Neural cell (in vitro differentiated cells): ENCODE results near the gene MEN1. TPM values are rescaled to one million over a fixed set of nuclear protein-coding genes. Genes with fewer than 3 reads are reported as not detected.

ENCODE experiments used
- H2AFZ ChIP-seq: fragments of 200-600, 300-800 bp; sonication (generic), shearing (Covaris generic); 2 replicates; pipeline ENCODE4 v1.6.0; 2014; ENCODE audit warnings: low read depth, mild to moderate bottlenecking, antibody characterized with exemption, low read length, moderate library complexity
- H3F3A ChIP-seq: fragments of 200-600 bp; shearing (Covaris generic); 2 replicates; pipeline ENCODE4 v1.6.1; 2016; ENCODE audit warnings: mild to moderate bottlenecking, moderate library complexity, mixed read lengths, antibody characterized with exemption, low read length; ENCODE audit not compliant: insufficient read depth, poor library complexity, severe bottlenecking
- H3K27ac ChIP-seq: fragments of 200-600, 300-800 bp; sonication (generic), shearing (Covaris generic); 2 replicates; pipeline ENCODE4 v1.5.1; 2014; ENCODE audit warnings: mild to moderate bottlenecking, low read length, moderate library complexity
- H3K27me3 ChIP-seq: fragments of 300-800, 200-600 bp; sonication (generic), shearing (Covaris generic); 2 replicates; pipeline ENCODE4 v1.6.0; 2014; ENCODE audit warnings: mild to moderate bottlenecking, low read depth, low read length, moderate library complexity; ENCODE audit not compliant: insufficient read depth
- H3K36me3 ChIP-seq: fragments of 300-800, 200-600 bp; sonication (generic), shearing (Covaris generic); 2 replicates; pipeline ENCODE4 v1.5.1; 2014; ENCODE audit warnings: mild to moderate bottlenecking, antibody characterized with exemption, low read length, moderate library complexity; ENCODE audit not compliant: insufficient read depth
- H3K4me2 ChIP-seq: fragments of 300-800, 200-600 bp; sonication (generic), shearing (Covaris generic); 2 replicates; pipeline ENCODE4 v1.6.0; 2014; ENCODE audit warnings: mild to moderate bottlenecking, low read length
- H3K4me3 ChIP-seq: fragments of 300-800, 200-600 bp; sonication (generic), shearing (Covaris generic); 2 replicates; pipeline ENCODE4 v1.5.1; 2014; ENCODE audit warnings: mild to moderate bottlenecking, low read length, moderate library complexity
- H3K79me2 ChIP-seq: fragments of 200-600 bp; shearing (Covaris generic); replicated peaks from 2 replicates; pipeline ENCODE4 v1.6.0; 2014; ENCODE audit warnings: mild to moderate bottlenecking, low read length, moderate library complexity; ENCODE audit not compliant: insufficient read depth
- H3K9ac ChIP-seq: fragments of 300-800, 200-600 bp; sonication (generic), shearing (Covaris generic); 2 replicates; pipeline ENCODE4 v1.6.1; 2016; ENCODE audit warnings: mild to moderate bottlenecking, low read length, mixed read lengths
- H3K9me2 ChIP-seq: fragments of 200-600 bp; shearing (Covaris generic); 2 replicates; pipeline ENCODE4 v1.6.1; 2016; ENCODE audit warnings: mild to moderate bottlenecking, low read length, mixed read lengths; ENCODE audit not compliant: insufficient read depth
- H3K9me3 ChIP-seq: fragments of 200-600, 300-800 bp; sonication (generic), shearing (Covaris generic); 2 replicates; pipeline ENCODE4 v1.6.1; 2016; ENCODE audit warnings: mild to moderate bottlenecking, mixed run types, low read length, moderate library complexity, mixed read lengths
- H4K20me1 ChIP-seq: fragments of 200-600 bp; shearing (Covaris generic); 2 replicates; pipeline ENCODE4 v1.6.1; 2016; ENCODE audit warnings: mild to moderate bottlenecking, mixed run types; ENCODE audit not compliant: insufficient read depth
- CTCF ChIP-seq: fragments of 450-650 bp; IDR thresholded peaks from 2 replicates; pipeline ENCODE4 v1.5.1; 2014; ENCODE audit warnings: antibody characterized with exemption, mild to moderate bottlenecking, moderate library complexity; ENCODE audit not compliant: poor library complexity, severe bottlenecking
- EP300 ChIP-seq: fragments of 450-650 bp; conservative IDR thresholded peaks from 2 replicates; pipeline ENCODE4 v1.6.1; 2014; ENCODE audit warnings: antibody characterized with exemption, mild to moderate bottlenecking, moderate library complexity; ENCODE audit not compliant: poor library complexity, severe bottlenecking
- EZH2 ChIP-seq: fragments of 200-600, 300-800 bp; shearing (Covaris generic), sonication (generic); IDR thresholded peaks from 2 replicates; pipeline ENCODE4 v1.6.1; 2014; ENCODE audit warnings: antibody characterized with exemption, low read length, borderline replicate concordance, mild to moderate bottlenecking; ENCODE audit not compliant: insufficient read depth, poor library complexity, severe bottlenecking
- MXI1 ChIP-seq: fragments of 450-650 bp; conservative IDR thresholded peaks from 2 replicates; pipeline ENCODE4 v1.6.1; 2014; ENCODE audit warnings: antibody characterized with exemption, mild to moderate bottlenecking; ENCODE audit not compliant: poor library complexity, severe bottlenecking
- POLR2AphosphoS5 ChIP-seq: IDR thresholded peaks from 2 replicates; pipeline ENCODE4 v1.6.1; 2012
- RAD21 ChIP-seq: fragments of 450-650 bp; conservative IDR thresholded peaks from 2 replicates; pipeline ENCODE4 v1.6.1; 2014; ENCODE audit warnings: antibody characterized with exemption, mild to moderate bottlenecking, moderate library complexity
- REST ChIP-seq: IDR thresholded peaks from 2 replicates; pipeline ENCODE4 v1.6.1; 2012; ENCODE audit warnings: borderline replicate concordance
- SMC3 ChIP-seq: fragments of 450-650 bp; conservative IDR thresholded peaks from 2 replicates; pipeline ENCODE4 v1.6.1; 2014; ENCODE audit warnings: antibody characterized with exemption, mild to moderate bottlenecking, moderate library complexity; ENCODE audit not compliant: poor library complexity
- TAF1 ChIP-seq: IDR thresholded peaks from 2 replicates; pipeline ENCODE4 v1.6.1; 2012; ENCODE audit warnings: low read depth
- polyA plus RNA-seq: library from polyadenylated mRNA; depleted of rRNA; stranded (reverse); fragments of >200 nt; gene quantifications from 2 replicates; pipeline ENCODE4 v1.2.3, GENCODE V29; 2014

Gene MEN1
- polyA plus RNA-seq, 1 donor from 2014 or later = 16.8 TPM

- Histone ChIP-seq H3K9me3 (no peaks in the 10 kb centered on the region), H3K4me2 (no peak overlapping the region), H3K9me2 (no peaks in the 10 kb centered on the region), H3K36me3 (no peaks in the 10 kb centered on the region), H3K4me3 (no peak overlapping the region), H4K20me1 (no peaks in the 10 kb centered on the region), H3K27me3 (no peaks in the 10 kb centered on the region), H2AFZ (no peak overlapping the region), H3K27ac (no peak overlapping the region), H3K9ac (no peak overlapping the region), H3F3A (no peaks in the 10 kb centered on the region), H3K79me2 (no peaks in the 10 kb centered on the region)
- no peak for TF ChIP-seq SMC3
- no peak for TF ChIP-seq MXI1
- no peak for TF ChIP-seq REST
- no peak for TF ChIP-seq TAF1
- TF ChIP-seq EZH2 = no peak
- no peak for TF ChIP-seq EP300
- TF ChIP-seq CTCF = no peak
- TF ChIP-seq POLR2AphosphoS5 = no peak
- no peak for TF ChIP-seq RAD21
Observed at GRCh38 chr11:64836448-64837072, 26.2 kb upstream of the MEN1 start.

GRCh38 chr11:64835616-64836447 lies 25.5 kb upstream of the MEN1 start:
- no peak overlapping the region for H2AFZ ChIP-seq
- H3K27ac ChIP-seq = no peak overlapping the region
- no peak overlapping the region for H3K4me2 ChIP-seq
- no peaks in the 10 kb centered on the region for H3K79me2 ChIP-seq
- H3K27me3 ChIP-seq = no peaks in the 10 kb centered on the region
- H3K9me2 ChIP-seq = no peaks in the 10 kb centered on the region
- TF ChIP-seq TAF1 (no peak), POLR2AphosphoS5 (no peak), REST (no peak), RAD21 (no peak), CTCF (no peak), SMC3 (no peak), MXI1 (no peak), EP300 (no peak), EZH2 (no peak)
- H3K9me3 ChIP-seq = no peaks in the 10 kb centered on the region
- H3K4me3 ChIP-seq = no peak overlapping the region
- no peak overlapping the region for H3K9ac ChIP-seq
- H4K20me1 ChIP-seq = no peaks in the 10 kb centered on the region
- no peaks in the 10 kb centered on the region for H3K36me3 ChIP-seq
- no peaks in the 10 kb centered on the region for H3F3A ChIP-seq
